ENCODE measurements around the gene MYO15A.

MYO15A gene

DNA sequence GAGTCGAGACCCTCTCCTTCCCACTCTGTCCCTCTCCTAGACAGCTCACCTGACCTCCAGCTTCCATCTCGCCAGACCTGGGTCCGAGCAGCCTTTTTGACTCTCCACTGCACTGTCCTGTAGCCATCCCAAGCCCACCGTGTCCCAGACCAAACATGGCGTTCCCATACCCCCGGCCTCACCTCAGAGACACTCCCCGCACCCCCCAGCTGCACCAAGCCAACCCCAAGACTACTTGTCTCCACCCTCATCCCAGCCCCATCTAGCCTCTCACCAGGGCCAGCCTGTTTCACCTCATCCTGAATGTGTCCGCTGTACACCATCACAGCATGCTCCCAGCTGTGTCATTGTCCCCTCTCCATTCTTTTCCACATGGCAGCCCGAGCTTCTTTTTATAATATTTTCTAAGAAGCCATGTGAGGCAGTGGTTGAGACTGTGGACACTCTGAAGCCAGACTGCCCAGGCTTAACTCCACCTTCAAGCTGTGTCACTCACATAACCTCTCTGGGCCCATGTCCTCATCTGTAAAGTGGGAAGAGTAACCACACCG lies 1.5 kb downstream of the MYO15A start:
- Mint-ChIP-seq H3K27me3 (peaks cover 3% of the 10 kb centered on the region), H3K4me3 (no peak overlapping the region), H3K36me3 (peaks cover 5% of the 10 kb centered on the region), H3K4me1 (peaks cover 2% of the 10 kb centered on the region), H3K9me3 (no peaks in the 10 kb centered on the region), H3K27ac (no peak overlapping the region)
- no peak for ATAC-seq (ENCODE audit: low read depth)
- no peak for DNase-seq (ENCODE audit: low spot score in 2 of 2)

DNA sequence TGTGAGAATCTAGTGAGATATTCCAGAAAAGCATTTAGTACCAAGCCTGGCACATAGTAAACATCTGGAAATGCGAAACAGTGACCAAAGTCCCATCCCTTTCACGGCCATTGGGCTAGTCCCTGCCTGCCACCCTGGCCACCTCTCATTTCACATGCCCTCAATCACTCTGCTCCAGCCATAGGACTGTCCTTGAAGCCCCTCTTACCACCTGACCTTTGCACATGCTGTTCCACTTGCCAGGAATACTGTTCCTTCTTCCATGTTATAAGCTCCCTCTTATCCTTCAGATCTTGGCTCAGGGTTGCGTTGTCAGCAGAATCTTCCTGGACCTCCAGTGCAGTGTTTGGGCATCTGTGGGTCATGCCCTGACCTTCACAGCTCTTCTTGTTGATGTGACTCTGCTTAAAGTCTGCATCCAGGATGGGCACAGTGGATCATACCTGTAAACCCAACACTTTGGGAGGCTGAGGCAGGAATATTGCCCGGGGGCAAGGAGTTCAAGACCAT lies 2.1 kb downstream of the MYO15A start:
- Mint-ChIP-seq H3K4me3 (no peak overlapping the region), H3K9me3 (no peaks in the 10 kb centered on the region), H3K27me3 (peaks cover 4% of the 10 kb centered on the region), H3K4me1 (peaks cover 3% of the 10 kb centered on the region), H3K27ac (no peak overlapping the region), H3K36me3 (peaks cover 5% of the 10 kb centered on the region)
- ATAC-seq (ENCODE audit: low read depth) (no peak), DNase-seq (ENCODE audit: low spot score in 2 of 2) (no peak)

GRCh38 chr17:18111330-18111971 lies 2.9 kb downstream of the MYO15A start:
- peaks cover 3% of the 10 kb centered on the region for H3K36me3 Mint-ChIP-seq
- H3K9me3 Mint-ChIP-seq, result no peaks in the 10 kb centered on the region
- DNase-seq (ENCODE audit: low spot score in 2 of 2) (no peak), ATAC-seq (ENCODE audit: low read depth) (no peak)
- H3K4me3 Mint-ChIP-seq, result no peak overlapping the region
- H3K27me3 Mint-ChIP-seq, result peaks cover 5% of the 10 kb centered on the region
- no peak overlapping the region for H3K27ac Mint-ChIP-seq
- peaks cover 5% of the 10 kb centered on the region for H3K4me1 Mint-ChIP-seq

GRCh38 chr17:18115517-18115916 lies 7.0 kb downstream of the MYO15A start:
- peaks cover 5% of the 10 kb centered on the region for H3K27me3 Mint-ChIP-seq

DNA sequence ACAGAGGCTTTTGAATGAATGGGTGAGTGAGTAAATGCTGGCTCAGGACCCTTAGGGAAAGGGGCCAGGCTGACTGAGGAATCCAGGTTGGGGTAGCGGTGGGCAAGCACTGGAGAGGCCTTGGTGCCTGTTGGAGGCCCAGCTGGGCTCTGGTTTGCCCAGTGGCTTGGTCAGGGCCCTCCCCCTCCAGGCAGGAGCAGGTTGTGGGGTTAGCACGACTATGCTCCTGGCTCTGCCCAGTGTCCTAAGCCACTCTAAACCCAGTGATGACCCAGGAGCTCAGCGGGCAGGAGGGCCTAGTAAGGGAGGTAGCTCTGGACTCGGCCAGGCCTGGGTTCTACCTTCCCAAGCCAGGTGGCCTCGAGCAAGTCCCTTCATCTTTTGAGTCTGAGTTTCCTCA lies 7.5 kb downstream of the MYO15A start:
- peaks cover 3% of the 10 kb centered on the region for H3K4me1 Mint-ChIP-seq
- ATAC-seq (ENCODE audit: low read depth), result no peak

More at GRCh38 chr17:18115517-18115916, 7.0 kb downstream of the MYO15A start:
- Mint-ChIP-seq H3K4me1 (peaks cover 3% of the 10 kb centered on the region), H3K9me3 (peaks cover 3% of the 10 kb centered on the region), H3K4me3 (no peak overlapping the region), H3K36me3 (no peaks in the 10 kb centered on the region), H3K27ac (no peak overlapping the region)
- ATAC-seq (ENCODE audit: low read depth), result no peak
- no peak for DNase-seq (ENCODE audit: low spot score in 2 of 2)

DNA sequence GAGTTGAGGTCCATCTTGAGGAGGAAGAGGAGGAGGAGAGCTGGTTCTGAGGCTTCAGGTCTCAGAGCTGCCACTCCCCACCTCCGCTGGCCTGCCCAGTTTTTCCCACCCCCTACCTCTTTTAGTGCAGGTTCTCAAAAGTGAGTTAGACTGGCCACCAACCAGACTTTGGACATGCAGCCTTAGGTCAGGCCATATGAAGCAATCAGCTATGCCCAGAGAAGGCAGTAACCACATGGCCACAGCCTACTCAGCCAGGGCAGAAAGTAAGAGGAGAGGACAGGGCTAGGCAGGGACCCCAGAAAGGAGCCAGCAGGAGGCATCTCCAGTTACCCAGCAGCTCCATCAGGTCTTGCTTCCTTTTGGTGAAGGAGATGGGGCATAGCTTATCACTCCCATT lies 9.0 kb downstream of the MYO15A start:
- DNase-seq (ENCODE audit: low spot score in 2 of 2) (no peak), ATAC-seq (ENCODE audit: low read depth) (no peak)
- Mint-ChIP-seq H3K27ac (no peak overlapping the region), H3K36me3 (no peaks in the 10 kb centered on the region), H3K9me3 (peaks cover 3% of the 10 kb centered on the region), H3K4me3 (no peak overlapping the region), H3K4me1 (peaks cover 3% of the 10 kb centered on the region), H3K27me3 (peaks cover 5% of the 10 kb centered on the region)

More for the DNA sequence above, 7.5 kb downstream of the MYO15A start:
- DNase-seq (ENCODE audit: low spot score in 2 of 2), result no peak
- Mint-ChIP-seq H3K9me3 (peaks cover 3% of the 10 kb centered on the region), H3K27me3 (peaks cover 5% of the 10 kb centered on the region), H3K36me3 (no peaks in the 10 kb centered on the region), H3K4me3 (no peak overlapping the region), H3K27ac (no peak overlapping the region)

DNA sequence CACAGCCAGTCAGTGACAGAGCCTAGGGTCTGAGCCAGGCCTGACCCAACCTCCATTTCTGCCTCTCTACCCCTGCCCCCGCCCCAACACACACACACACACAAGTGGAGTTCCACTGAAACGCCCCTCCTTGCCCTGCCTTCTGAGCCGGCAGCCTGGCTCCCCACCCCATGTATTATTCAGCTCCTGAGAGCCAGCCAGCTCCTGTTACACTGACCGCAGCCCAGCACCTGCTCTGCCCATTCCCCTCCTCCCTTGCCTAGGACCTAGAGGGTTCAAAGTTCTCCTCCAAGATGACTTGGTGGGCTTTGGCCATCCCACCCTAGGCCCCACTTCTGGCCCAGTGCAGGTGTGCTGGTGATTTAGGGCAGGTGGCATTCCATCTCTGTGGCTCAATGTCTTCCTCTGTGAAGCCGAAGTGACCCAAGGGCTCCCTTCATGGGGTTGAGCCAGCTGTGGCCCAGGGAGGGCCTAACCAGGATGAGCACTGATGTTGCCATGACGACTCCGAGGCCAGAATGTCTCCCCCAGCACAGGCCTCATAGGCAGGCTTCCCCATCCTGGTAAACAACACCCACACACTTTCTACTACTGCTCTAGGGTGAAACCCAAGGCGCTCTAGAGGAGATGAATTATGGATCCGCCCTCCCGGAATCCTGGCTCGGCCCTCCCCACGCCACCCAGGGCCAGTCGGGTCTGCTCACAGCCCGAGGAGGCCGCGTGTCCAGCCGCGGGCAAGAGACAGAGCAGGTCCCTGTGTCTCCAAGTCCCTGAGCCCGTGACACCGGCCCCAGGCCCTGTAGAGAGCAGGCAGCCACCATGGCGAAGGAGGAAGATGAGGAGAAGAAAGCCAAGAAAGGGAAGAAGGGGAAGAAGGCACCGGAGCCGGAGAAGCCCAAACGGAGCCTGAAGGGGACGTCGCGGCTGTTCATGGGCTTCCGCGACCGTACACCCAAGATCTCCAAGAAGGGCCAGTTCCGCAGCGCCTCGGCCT lies 9.7 kb downstream of the MYO15A start:
- no peaks in the 10 kb centered on the region for H3K36me3 Mint-ChIP-seq
- H3K4me3 Mint-ChIP-seq, result no peak overlapping the region
- H3K9me3 Mint-ChIP-seq, result peaks cover 3% of the 10 kb centered on the region
- ATAC-seq (ENCODE audit: low read depth), result no peak
- peaks cover 3% of the 10 kb centered on the region for H3K4me1 Mint-ChIP-seq
- DNase-seq (ENCODE audit: low spot score in 2 of 2), result no peak
- H3K27me3 Mint-ChIP-seq, result peaks cover 5% of the 10 kb centered on the region
- no peak overlapping the region for H3K27ac Mint-ChIP-seq

- H3K36me3 Mint-ChIP-seq, result no peaks in the 10 kb centered on the region
- peaks cover 5% of the 10 kb centered on the region for H3K27me3 Mint-ChIP-seq
- ATAC-seq (ENCODE audit: low read depth) (no peak), DNase-seq (ENCODE audit: low spot score in 2 of 2) (no peak)
- H3K4me1 Mint-ChIP-seq, result peaks cover 3% of the 10 kb centered on the region
- no peak overlapping the region for H3K27ac Mint-ChIP-seq
- no peak overlapping the region for H3K4me3 Mint-ChIP-seq
- peaks cover 3% of the 10 kb centered on the region for H3K9me3 Mint-ChIP-seq
Measured at GRCh38 chr17:18119166-18119745, 10.7 kb downstream of the MYO15A start.

DNA sequence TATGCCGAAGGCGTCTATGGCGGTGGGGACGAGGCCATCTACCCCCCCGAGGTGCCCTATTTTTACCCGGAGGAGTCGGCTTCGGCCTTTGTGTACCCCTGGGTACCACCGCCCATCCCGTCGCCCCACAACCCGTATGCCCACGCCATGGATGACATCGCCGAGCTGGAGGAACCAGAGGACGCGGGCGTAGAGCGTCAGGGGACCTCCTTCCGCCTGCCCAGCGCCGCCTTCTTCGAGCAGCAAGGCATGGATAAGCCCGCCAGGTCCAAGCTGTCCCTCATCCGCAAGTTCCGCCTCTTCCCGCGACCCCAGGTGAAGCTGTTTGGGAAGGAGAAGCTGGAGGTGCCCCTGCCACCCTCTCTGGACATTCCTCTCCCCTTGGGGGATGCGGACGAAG lies 11.4 kb downstream of the MYO15A start:
- peaks cover 3% of the 10 kb centered on the region for H3K9me3 Mint-ChIP-seq
- H3K36me3 Mint-ChIP-seq, result no peaks in the 10 kb centered on the region
- no peak overlapping the region for H3K4me3 Mint-ChIP-seq
- no peak overlapping the region for H3K27ac Mint-ChIP-seq
- ATAC-seq (ENCODE audit: low read depth), result no peak
- H3K4me1 Mint-ChIP-seq, result peaks cover 3% of the 10 kb centered on the region
- no peak for DNase-seq (ENCODE audit: low spot score in 2 of 2)
- peaks cover 4% of the 10 kb centered on the region for H3K27me3 Mint-ChIP-seq

- peaks cover 3% of the 10 kb centered on the region for H3K9me3 Mint-ChIP-seq
Measured at GRCh38 chr17:18120461-18121017, 12.0 kb downstream of the MYO15A start.

GRCh38 chr17:18121144-18121910 lies 12.8 kb downstream of the MYO15A start:
- Mint-ChIP-seq H3K9me3 (peaks cover 3% of the 10 kb centered on the region), H3K4me3 (no peak overlapping the region), H3K4me1 (no peaks in the 10 kb centered on the region), H3K27ac (no peak overlapping the region), H3K27me3 (peaks cover 1% of the 10 kb centered on the region), H3K36me3 (no peaks in the 10 kb centered on the region)
- ATAC-seq (ENCODE audit: low read depth) (no peak), DNase-seq (ENCODE audit: low spot score in 2 of 2) (no peak)

More at GRCh38 chr17:18120461-18121017, 12.0 kb downstream of the MYO15A start:
- no peak overlapping the region for H3K4me3 Mint-ChIP-seq
- no peaks in the 10 kb centered on the region for H3K36me3 Mint-ChIP-seq
- DNase-seq (ENCODE audit: low spot score in 2 of 2), result no peak
- peaks cover 3% of the 10 kb centered on the region for H3K4me1 Mint-ChIP-seq
- H3K27ac Mint-ChIP-seq, result no peak overlapping the region
- peaks cover 4% of the 10 kb centered on the region for H3K27me3 Mint-ChIP-seq
- ATAC-seq (ENCODE audit: low read depth), result no peak

DNA sequence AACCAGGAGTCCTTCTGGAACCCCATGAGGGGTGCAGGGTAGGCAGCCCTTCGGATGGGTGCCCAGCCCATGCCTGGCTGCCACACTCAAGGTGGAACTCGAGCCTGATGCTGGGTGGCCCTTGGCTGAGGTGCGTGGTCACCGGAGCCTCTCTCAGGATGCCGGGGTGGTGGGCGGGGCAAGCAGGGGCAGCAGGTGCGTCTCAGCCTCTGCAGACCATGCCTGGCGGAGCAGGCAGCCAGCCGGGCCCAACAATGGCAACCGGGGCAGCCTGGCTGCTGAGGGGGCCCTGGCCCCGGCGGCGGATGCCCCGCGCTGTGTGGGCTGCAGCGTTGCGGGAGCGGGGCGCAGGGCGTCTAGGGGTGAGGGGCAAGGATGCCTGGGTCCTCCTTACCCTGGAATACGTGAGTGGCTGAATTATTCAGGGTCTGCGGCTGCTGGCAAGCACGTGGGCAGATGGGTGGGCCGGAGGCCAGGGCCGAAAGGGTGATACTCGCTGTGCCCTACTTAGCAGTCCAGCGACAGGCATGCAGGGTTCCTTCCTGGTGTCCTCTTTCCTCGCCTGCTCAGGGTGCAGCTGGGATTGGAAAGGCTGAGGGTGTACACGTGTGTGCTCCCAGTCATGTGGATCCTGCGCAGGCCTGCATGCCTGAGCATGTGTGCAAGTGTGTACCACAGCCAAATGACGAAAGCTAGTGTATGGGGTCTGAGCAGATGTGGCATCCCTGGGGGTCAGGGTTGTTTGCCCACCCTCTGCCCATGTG lies 14.6 kb downstream of the MYO15A start:
- no peak for DNase-seq (ENCODE audit: low spot score in 2 of 2)
- Mint-ChIP-seq H3K27ac (no peak overlapping the region), H3K9me3 (peaks cover 3% of the 10 kb centered on the region), H3K36me3 (no peaks in the 10 kb centered on the region), H3K27me3 (peaks cover 1% of the 10 kb centered on the region), H3K4me3 (no peak overlapping the region), H3K4me1 (no peaks in the 10 kb centered on the region)
- ATAC-seq (ENCODE audit: low read depth), result no peak

Measured in memory B cell (primary cell).